IMR-90 (cell line): ENCODE results near the gene ZNF778. TPM values are rescaled to one million over a fixed set of nuclear protein-coding genes. Genes with fewer than 3 reads are reported as not detected.

Experiments used
- ATAC-seq: fragments of 200-7000 bp; cut with Tn5 transposase; 2 replicates; pipeline ENCODE4 v1.9.1; 2020; ENCODE audit warnings: low read depth, mild to moderate bottlenecking, moderate library complexity
- BruUV-seq: library from RNA; stranded (reverse); fragments of 400-500 nt; replicated peaks from 2 replicates; lab custom pipeline; 2021; lab: Mats Ljungman, UMichigan
- CTCF ChIA-PET: fragments of 300-600 bp; formaldehyde crosslinking; extraction: SDS; loops from one replicate; lab custom pipeline; 2021; ENCODE audit warnings: antibody characterized with exemption; lab: Yijun Ruan, JAX
- POLR2A ChIA-PET: fragments of 300-600 bp; sonication (Branson Sonifier 250); formaldehyde crosslinking; loops from one replicate; lab custom pipeline; 2022; ENCODE audit warnings: antibody characterized with exemption; ENCODE audit not compliant: unreplicated experiment; lab: Charles Lee
- DNase-seq: peaks from one replicate; pipeline ENCODE4 v3.0.0; 2013
- H2AFZ ChIP-seq: replicated peaks from 2 replicates; pipeline ENCODE3; 2013; ENCODE audit warnings: low read length, mild to moderate bottlenecking; ENCODE audit not compliant: poor library complexity
- H2AK5ac ChIP-seq: 2 replicates; pipeline ENCODE4 v1.6.1; 2013; ENCODE audit warnings: low read depth, low read length, inconsistent platforms
- H2AK9ac ChIP-seq: replicated peaks from 2 replicates; pipeline ENCODE3; 2013; ENCODE audit warnings: mild to moderate bottlenecking, low read depth, low read length, moderate library complexity; ENCODE audit not compliant: poor library complexity
- H2BK120ac ChIP-seq: 2 replicates; pipeline ENCODE4 v1.6.1; 2013; ENCODE audit warnings: low read depth, low read length, inconsistent platforms
- H2BK15ac ChIP-seq: 3 replicates; pipeline ENCODE4 v1.6.1; 2013; ENCODE audit warnings: low read depth, low read length, inconsistent platforms
- H2BK20ac ChIP-seq: 2 replicates; pipeline ENCODE4 v1.6.1; 2013; ENCODE audit warnings: low read depth, mild to moderate bottlenecking, inconsistent platforms, low read length, moderate library complexity
- H2BK5ac ChIP-seq: 2 replicates; pipeline ENCODE4 v1.6.1; 2013; ENCODE audit warnings: mild to moderate bottlenecking, low read depth, low read length, inconsistent platforms; ENCODE audit not compliant: poor library complexity, severe bottlenecking
- H3K14ac ChIP-seq: replicated peaks from 2 replicates; pipeline ENCODE4 v1.6.1; 2013; ENCODE audit warnings: low read depth, low read length, inconsistent platforms
- H3K18ac ChIP-seq: 2 replicates; pipeline ENCODE4 v1.6.1; 2013; ENCODE audit warnings: low read depth, low read length, control low read depth
- H3K23ac ChIP-seq: 2 replicates; pipeline ENCODE4 v1.6.1; 2013; ENCODE audit warnings: low read depth, low read length, inconsistent platforms
- H3K27ac ChIP-seq: 2 replicates; pipeline ENCODE4 v1.5.1; 2013; ENCODE audit warnings: mild to moderate bottlenecking, control low read depth, low read length; ENCODE audit not compliant: insufficient read depth
- H3K27me3 ChIP-seq: 2 replicates; pipeline ENCODE4 v1.6.1; 2013; ENCODE audit warnings: low read length; ENCODE audit not compliant: control insufficient read depth, insufficient read depth
- H3K36me3 ChIP-seq: 2 replicates; pipeline ENCODE4 v1.6.1; 2013; ENCODE audit warnings: low read length, mixed read lengths; ENCODE audit not compliant: control insufficient read depth, insufficient read depth
- H3K4ac ChIP-seq: 2 replicates; pipeline ENCODE4 v1.6.1; 2013; ENCODE audit warnings: low read depth, low read length, inconsistent platforms
- H3K4me1 ChIP-seq: 2 replicates; pipeline ENCODE4 v1.6.1; 2013; ENCODE audit warnings: low read length, mixed read lengths; ENCODE audit not compliant: control insufficient read depth, insufficient read depth
- H3K4me2 ChIP-seq: 2 replicates; pipeline ENCODE4 v1.6.1; 2013; ENCODE audit warnings: low read depth, mild to moderate bottlenecking, control low read depth, low read length, moderate library complexity
- H3K4me3 ChIP-seq: 2 replicates; pipeline ENCODE4 v1.5.1; 2013; ENCODE audit warnings: low read depth, mild to moderate bottlenecking, control low read depth, low read length, moderate library complexity; ENCODE audit not compliant: insufficient read depth
- H3K56ac ChIP-seq: 2 replicates; pipeline ENCODE4 v1.6.1; 2013; ENCODE audit warnings: low read length, inconsistent platforms; ENCODE audit not compliant: insufficient read depth; ENCODE audit errors: extremely low read depth
- H3K79me1 ChIP-seq, 2 experiments: 2 replicates each; pipeline ENCODE4 v1.6.1; 2013; ENCODE audit warnings: low read length in 2 of 2, inconsistent platforms in 1 of 2, low read depth in 1 of 2
- H3K9ac ChIP-seq: 2 replicates; pipeline ENCODE4 v1.6.1; 2013; ENCODE audit warnings: low read depth, low read length, control low read depth
- H3K9me1 ChIP-seq: 2 replicates; pipeline ENCODE4 v1.6.1; 2013; ENCODE audit warnings: low read length, inconsistent platforms; ENCODE audit not compliant: insufficient read depth
- H3K9me3 ChIP-seq: 2 replicates; pipeline ENCODE4 v1.6.1; 2013; ENCODE audit warnings: low read length; ENCODE audit not compliant: control insufficient read depth, insufficient read depth
- H4K20me1 ChIP-seq: 2 replicates; pipeline ENCODE4 v1.6.1; 2013; ENCODE audit warnings: low read length, inconsistent platforms; ENCODE audit not compliant: insufficient read depth
- H4K5ac ChIP-seq: 2 replicates; pipeline ENCODE4 v1.6.1; 2013; ENCODE audit warnings: mild to moderate bottlenecking, low read depth, low read length, control low read depth
- H4K8ac ChIP-seq, 2 experiments: 2 replicates each; pipeline ENCODE4 v1.6.1; 2013; ENCODE audit warnings: low read depth in 2 of 2, low read length in 2 of 2, control low read depth in 1 of 2, inconsistent platforms in 1 of 2
- H4K91ac ChIP-seq: 2 replicates; pipeline ENCODE4 v1.6.1; 2013; ENCODE audit warnings: low read depth, low read length, inconsistent platforms; ENCODE audit not compliant: insufficient read depth
- BHLHE40 ChIP-seq: fragments of 150-350 bp; IDR thresholded peaks from 2 replicates; pipeline ENCODE4 v1.6.1; 2016; ENCODE audit warnings: mild to moderate bottlenecking, low read depth, low read length
- CEBPB ChIP-seq: IDR thresholded peaks from 2 replicates; pipeline ENCODE4 v1.6.1; 2012; ENCODE audit warnings: low read depth, low read length, improper control_type of control experiment
- FOS ChIP-seq: fragments of 150-350 bp; IDR thresholded peaks from 2 replicates; pipeline ENCODE4 v1.6.1; 2016; ENCODE audit warnings: low read depth, low read length
- MAFK ChIP-seq: IDR thresholded peaks from 2 replicates; pipeline ENCODE4 v1.6.1; 2012; ENCODE audit warnings: low read depth, low read length, improper control_type of control experiment
- MAZ ChIP-seq: IDR thresholded peaks from 2 replicates; pipeline ENCODE4 v1.6.1; 2012; ENCODE audit warnings: low read depth, mild to moderate bottlenecking, low read length, improper control_type of control experiment, moderate library complexity, borderline replicate concordance
- MXI1 ChIP-seq: IDR thresholded peaks from 2 replicates; pipeline ENCODE4 v1.6.1; 2012; ENCODE audit warnings: low read depth, mild to moderate bottlenecking, low read length, moderate library complexity, borderline replicate concordance
- NFE2L2 ChIP-seq: fragments of 150-350 bp; IDR thresholded peaks from 2 replicates; pipeline ENCODE4 v1.6.1; 2016; ENCODE audit warnings: low read depth, mild to moderate bottlenecking, low read length
- POLR2A ChIP-seq: IDR thresholded peaks from 2 replicates; pipeline ENCODE4 v1.6.1; 2012; ENCODE audit warnings: mild to moderate bottlenecking, low read depth, low read length
- RAD21 ChIP-seq: IDR thresholded peaks from 2 replicates; pipeline ENCODE4 v1.6.1; 2012; ENCODE audit warnings: low read length, improper control_type of control experiment
- RCOR1 ChIP-seq: IDR thresholded peaks from 2 replicates; pipeline ENCODE4 v1.6.1; 2012; ENCODE audit warnings: mild to moderate bottlenecking, low read length, improper control_type of control experiment; ENCODE audit not compliant: insufficient replicate concordance
- RFX5 ChIP-seq: IDR thresholded peaks from 2 replicates; pipeline ENCODE4 v1.8.0; 2012; ENCODE audit warnings: low read depth, mild to moderate bottlenecking, low read length, moderate library complexity
- SMC3 ChIP-seq: fragments of 150-350 bp; IDR thresholded peaks from 2 replicates; pipeline ENCODE4 v1.6.1; 2016; ENCODE audit warnings: low read depth, mild to moderate bottlenecking, antibody characterized with exemption, low read length, moderate library complexity
- WGBS, 2 experiments: methylation state at CpG; one replicate each; pipeline versions ENCODE4 v1.1.5 to v1.1.7; 2013; ENCODE audit warnings: missing lambda C conversion rate in 2 of 2; ENCODE audit not compliant: insufficient read length in 1 of 2; ENCODE audit errors: extremely low coverage in 2 of 2; 5-methylcytosine and 5-hydroxymethylcytosine counted together
- dilution Hi-C: fragments of 300-500 bp; cut with HindIII; formaldehyde crosslinking; loops from one replicate; pipeline ENCODE4 v1.14.3; 2018; ENCODE audit warnings: low sequenced_read_pairs; ENCODE audit not compliant: unreplicated experiment
- in situ Hi-C: fragments of 300-500 bp; cut with MboI; formaldehyde crosslinking; loops from 3 replicates; pipeline ENCODE4 v1.14.3; 2019; ENCODE audit warnings: low sequenced_read_pairs, inconsistent platforms, mixed read lengths
- intact Hi-C: fragments of 100-400 bp; cut with micrococcal nuclease; formaldehyde crosslinking; loops from 2 replicates; pipeline ENCODE4 v1.10.0; 2022
- polyA plus RNA-seq, 3 experiments: library from polyadenylated mRNA; depleted of rRNA; stranded (reverse); fragments of >200 nt; gene quantifications; 2 replicates each; pipeline ENCODE4 v1.2.3, GENCODE V29; 2012; ENCODE audit warnings: low replicate concordance in 1 of 3
- total RNA-seq: library from RNA; depleted of rRNA; stranded (reverse); fragments of >200 nt; gene quantifications from 2 replicates; pipeline ENCODE4 v1.2.3, GENCODE V29; 2012
- TF ChIP-seq, protein P1 (sequence below): conservative IDR thresholded peaks from 2 replicates; pipeline ENCODE4 v1.5.1; 2012; ENCODE audit warnings: mild to moderate bottlenecking, low read depth, low read length, improper control_type of control experiment
- TF ChIP-seq, protein P2 (sequence below): fragments of 150-350 bp; IDR thresholded peaks from 2 replicates; pipeline ENCODE4 v1.6.1; 2017; ENCODE audit warnings: mild to moderate bottlenecking, antibody characterized with exemption, low read length, low read depth
- TF ChIP-seq, protein P3 (sequence below): fragments of 150-350 bp; IDR thresholded peaks from 2 replicates; pipeline ENCODE4 v1.6.1; 2016; ENCODE audit warnings: low read depth, mild to moderate bottlenecking, low read length, moderate library complexity, borderline replicate concordance

Gene ZNF778
- total and polyA plus RNA-seq, 2 of the 4 experiments (the other 2 are of a cell fraction): 5.6 to 9.9 TPM

DNA sequence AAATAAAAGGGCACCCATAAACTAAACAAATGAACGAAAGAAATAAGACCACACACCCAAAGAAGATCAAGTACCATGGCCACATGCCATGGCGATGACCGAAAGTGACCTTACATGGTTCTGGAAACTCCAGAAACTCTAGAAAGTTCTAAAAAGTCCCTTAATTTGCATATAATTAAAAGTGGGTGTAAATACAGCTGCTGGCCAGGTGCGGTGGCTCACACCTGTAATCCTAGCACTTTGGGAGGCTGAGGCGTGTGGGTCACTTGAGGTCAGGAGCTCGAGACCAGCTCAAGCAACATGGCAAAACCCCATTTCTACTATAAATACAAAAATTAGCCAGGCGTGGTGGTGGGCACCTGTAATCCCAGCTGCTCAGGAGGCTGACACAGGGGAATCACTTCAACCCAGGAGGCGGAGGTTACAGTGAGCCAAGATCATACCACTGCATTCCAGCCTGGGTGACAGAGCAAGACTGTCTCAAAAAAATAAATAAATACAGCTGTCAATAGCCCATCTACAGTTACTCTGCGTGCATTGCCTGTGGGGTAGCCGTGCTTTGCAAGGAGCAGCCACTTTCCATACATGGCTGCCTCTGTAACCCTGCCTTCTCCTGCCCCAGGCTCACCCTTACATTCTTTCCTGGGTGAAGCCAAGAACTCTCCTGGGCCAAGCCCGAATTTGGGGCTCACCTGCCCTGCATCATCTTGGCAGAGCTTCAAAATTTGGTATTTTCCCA is 7.2 kb upstream of the ZNF778 start:
- Histone ChIP-seq H2AK9ac (no peak overlapping the region), H2BK20ac (no peak overlapping the region), H3K79me1 (peaks cover 0 to 3% of the 10 kb centered on the region in 2 experiments; a peak in 1 of 4 replicates), H4K8ac (no peak overlapping the region), H2BK120ac (no peak overlapping the region), H3K18ac (no peak overlapping the region), H3K4me3 (no peak overlapping the region), H2AK5ac (no peak overlapping the region), H3K9me3 (no peaks in the 10 kb centered on the region), H3K56ac (no peak overlapping the region), H3K27me3 (peaks cover 2% of the 10 kb centered on the region), H2AFZ (no peak overlapping the region), H2BK5ac (no peak overlapping the region), H3K27ac (no peak overlapping the region), H3K23ac (no peak overlapping the region), H3K4me2 (no peak overlapping the region), H3K14ac (no peak overlapping the region), H2BK15ac (no peak overlapping the region), H3K4me1 (no peaks in the 10 kb centered on the region), H4K20me1 (no peaks in the 10 kb centered on the region; the same call in 1 of the 2 replicates), H4K5ac (no peak overlapping the region), H3K9me1 (no peaks in the 10 kb centered on the region), H3K36me3 (no peaks in the 10 kb centered on the region), H3K9ac (no peak overlapping the region), H4K91ac (no peak overlapping the region), H3K4ac (no peak overlapping the region)
- DNase-seq (no peak), ATAC-seq (no peak)
- WGBS, 2 experiments: 50% methylated on average over 2 of the region's 11 CpGs; no CpG with 5 or more reads in 1 of the 2 experiments
- no TSS peak for BruUV-seq
- ChIA-PET CTCF (no interaction called here), POLR2A (no interaction called here)
- dilution Hi-C loops: no loop called here
- in situ Hi-C loops: loop anchor here (10.0 kb wide), 1 partner anchor 276 kb away; no protein-coding TSS in a partner anchor
- intact Hi-C loops: no loop called here
- TF ChIP-seq RFX5: no peak
- no peak for TF ChIP-seq NFE2L2
- no peak for TF ChIP-seq BHLHE40
- no peak for TF ChIP-seq RCOR1
- no peak for TF ChIP-seq POLR2A
- TF ChIP-seq, protein P1, sequence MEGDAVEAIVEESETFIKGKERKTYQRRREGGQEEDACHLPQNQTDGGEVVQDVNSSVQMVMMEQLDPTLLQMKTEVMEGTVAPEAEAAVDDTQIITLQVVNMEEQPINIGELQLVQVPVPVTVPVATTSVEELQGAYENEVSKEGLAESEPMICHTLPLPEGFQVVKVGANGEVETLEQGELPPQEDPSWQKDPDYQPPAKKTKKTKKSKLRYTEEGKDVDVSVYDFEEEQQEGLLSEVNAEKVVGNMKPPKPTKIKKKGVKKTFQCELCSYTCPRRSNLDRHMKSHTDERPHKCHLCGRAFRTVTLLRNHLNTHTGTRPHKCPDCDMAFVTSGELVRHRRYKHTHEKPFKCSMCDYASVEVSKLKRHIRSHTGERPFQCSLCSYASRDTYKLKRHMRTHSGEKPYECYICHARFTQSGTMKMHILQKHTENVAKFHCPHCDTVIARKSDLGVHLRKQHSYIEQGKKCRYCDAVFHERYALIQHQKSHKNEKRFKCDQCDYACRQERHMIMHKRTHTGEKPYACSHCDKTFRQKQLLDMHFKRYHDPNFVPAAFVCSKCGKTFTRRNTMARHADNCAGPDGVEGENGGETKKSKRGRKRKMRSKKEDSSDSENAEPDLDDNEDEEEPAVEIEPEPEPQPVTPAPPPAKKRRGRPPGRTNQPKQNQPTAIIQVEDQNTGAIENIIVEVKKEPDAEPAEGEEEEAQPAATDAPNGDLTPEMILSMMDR: no peak
- TF ChIP-seq CEBPB: no peak
- TF ChIP-seq MAFK: no peak
- no peak for TF ChIP-seq SMC3
- no peak for TF ChIP-seq RAD21
- TF ChIP-seq, protein P2, sequence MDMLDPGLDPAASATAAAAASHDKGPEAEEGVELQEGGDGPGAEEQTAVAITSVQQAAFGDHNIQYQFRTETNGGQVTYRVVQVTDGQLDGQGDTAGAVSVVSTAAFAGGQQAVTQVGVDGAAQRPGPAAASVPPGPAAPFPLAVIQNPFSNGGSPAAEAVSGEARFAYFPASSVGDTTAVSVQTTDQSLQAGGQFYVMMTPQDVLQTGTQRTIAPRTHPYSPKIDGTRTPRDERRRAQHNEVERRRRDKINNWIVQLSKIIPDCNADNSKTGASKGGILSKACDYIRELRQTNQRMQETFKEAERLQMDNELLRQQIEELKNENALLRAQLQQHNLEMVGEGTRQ: no peak
- TF ChIP-seq MAZ: no peak
- TF ChIP-seq FOS: no peak
- TF ChIP-seq MXI1: no peak
- TF ChIP-seq, protein P3, sequence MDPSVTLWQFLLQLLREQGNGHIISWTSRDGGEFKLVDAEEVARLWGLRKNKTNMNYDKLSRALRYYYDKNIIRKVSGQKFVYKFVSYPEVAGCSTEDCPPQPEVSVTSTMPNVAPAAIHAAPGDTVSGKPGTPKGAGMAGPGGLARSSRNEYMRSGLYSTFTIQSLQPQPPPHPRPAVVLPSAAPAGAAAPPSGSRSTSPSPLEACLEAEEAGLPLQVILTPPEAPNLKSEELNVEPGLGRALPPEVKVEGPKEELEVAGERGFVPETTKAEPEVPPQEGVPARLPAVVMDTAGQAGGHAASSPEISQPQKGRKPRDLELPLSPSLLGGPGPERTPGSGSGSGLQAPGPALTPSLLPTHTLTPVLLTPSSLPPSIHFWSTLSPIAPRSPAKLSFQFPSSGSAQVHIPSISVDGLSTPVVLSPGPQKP: no peak
